ENCODE measurements around the gene TMEFF1.

DNA sequence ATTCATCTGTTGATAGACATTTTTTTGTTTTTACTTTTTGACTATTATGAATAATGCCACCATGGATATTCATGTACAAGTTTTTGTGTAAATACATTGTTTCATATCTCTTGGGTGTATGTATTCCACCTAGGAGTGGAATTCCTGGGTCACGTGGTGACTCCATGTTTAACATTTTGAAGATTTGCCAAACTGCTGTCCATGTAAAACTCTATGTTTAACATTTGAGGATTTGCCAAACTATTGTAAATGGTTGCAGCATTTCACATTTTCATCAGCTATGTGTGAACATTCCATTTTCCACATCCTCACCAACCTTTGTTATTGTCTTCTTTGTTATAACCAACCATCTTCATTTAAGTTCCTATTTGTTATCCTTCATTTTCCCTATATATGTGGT is 12.2 kb downstream of the TMEFF1 start:
- no peak for TF ChIP-seq POLR2A (IDR thresholded peaks at IDR 0.05)
- TF ChIP-seq, protein P1, sequence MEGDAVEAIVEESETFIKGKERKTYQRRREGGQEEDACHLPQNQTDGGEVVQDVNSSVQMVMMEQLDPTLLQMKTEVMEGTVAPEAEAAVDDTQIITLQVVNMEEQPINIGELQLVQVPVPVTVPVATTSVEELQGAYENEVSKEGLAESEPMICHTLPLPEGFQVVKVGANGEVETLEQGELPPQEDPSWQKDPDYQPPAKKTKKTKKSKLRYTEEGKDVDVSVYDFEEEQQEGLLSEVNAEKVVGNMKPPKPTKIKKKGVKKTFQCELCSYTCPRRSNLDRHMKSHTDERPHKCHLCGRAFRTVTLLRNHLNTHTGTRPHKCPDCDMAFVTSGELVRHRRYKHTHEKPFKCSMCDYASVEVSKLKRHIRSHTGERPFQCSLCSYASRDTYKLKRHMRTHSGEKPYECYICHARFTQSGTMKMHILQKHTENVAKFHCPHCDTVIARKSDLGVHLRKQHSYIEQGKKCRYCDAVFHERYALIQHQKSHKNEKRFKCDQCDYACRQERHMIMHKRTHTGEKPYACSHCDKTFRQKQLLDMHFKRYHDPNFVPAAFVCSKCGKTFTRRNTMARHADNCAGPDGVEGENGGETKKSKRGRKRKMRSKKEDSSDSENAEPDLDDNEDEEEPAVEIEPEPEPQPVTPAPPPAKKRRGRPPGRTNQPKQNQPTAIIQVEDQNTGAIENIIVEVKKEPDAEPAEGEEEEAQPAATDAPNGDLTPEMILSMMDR (IDR thresholded peaks at IDR 0.05): no peak

All from thyroid gland (tissue), 4 donors.